Neural progenitor cell (in vitro differentiated cells): ENCODE results near the gene HHAT.

Source experiments
- EZH2 ChIP-seq: fragments of 200-600 bp; sonication (generic); IDR thresholded peaks from 2 replicates; pipeline ENCODE4 v1.6.1; 2017; ENCODE audit warnings: antibody characterized with exemption, mild to moderate bottlenecking, moderate library complexity
- EZH2phosphoT487 ChIP-seq: fragments of 200-600 bp; sonication (generic); IDR thresholded peaks from 2 replicates; pipeline ENCODE4 v1.6.1; 2017; ENCODE audit warnings: antibody characterized with exemption
- TF ChIP-seq, protein P1 (sequence below): fragments of 200-600 bp; sonication (generic); IDR thresholded peaks from 2 replicates; pipeline ENCODE4 v1.5.1; 2017; ENCODE audit warnings: antibody characterized with exemption, mild to moderate bottlenecking

DNA sequence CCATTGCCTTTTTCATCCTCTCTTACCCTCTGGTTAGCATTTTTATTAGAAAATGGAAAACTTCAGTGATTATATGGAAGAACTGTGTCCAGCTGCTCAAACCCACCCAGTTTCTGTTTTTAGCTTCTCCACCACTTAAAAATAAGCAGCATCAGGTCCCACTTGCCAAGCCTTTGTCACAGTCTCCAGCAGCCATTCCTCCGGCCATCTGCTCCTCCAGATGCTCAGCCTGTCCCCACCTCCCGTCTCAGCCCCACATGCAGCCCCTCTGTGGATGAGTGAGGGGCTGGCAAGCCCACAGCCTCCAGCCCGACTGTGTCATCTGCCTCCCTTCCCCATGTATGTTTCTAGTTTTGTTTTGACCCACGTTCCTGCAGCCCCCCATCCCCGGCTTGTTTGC is 289.7 kb downstream of the HHAT start:
- TF ChIP-seq, protein P1, sequence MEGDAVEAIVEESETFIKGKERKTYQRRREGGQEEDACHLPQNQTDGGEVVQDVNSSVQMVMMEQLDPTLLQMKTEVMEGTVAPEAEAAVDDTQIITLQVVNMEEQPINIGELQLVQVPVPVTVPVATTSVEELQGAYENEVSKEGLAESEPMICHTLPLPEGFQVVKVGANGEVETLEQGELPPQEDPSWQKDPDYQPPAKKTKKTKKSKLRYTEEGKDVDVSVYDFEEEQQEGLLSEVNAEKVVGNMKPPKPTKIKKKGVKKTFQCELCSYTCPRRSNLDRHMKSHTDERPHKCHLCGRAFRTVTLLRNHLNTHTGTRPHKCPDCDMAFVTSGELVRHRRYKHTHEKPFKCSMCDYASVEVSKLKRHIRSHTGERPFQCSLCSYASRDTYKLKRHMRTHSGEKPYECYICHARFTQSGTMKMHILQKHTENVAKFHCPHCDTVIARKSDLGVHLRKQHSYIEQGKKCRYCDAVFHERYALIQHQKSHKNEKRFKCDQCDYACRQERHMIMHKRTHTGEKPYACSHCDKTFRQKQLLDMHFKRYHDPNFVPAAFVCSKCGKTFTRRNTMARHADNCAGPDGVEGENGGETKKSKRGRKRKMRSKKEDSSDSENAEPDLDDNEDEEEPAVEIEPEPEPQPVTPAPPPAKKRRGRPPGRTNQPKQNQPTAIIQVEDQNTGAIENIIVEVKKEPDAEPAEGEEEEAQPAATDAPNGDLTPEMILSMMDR = no peak
- TF ChIP-seq EZH2 (no peak), EZH2phosphoT487 (no peak)
